H1 (cell line): Measurements from ENCODE around the gene TWF2. TPM values are rescaled to one million over a fixed set of nuclear protein-coding genes. Genes with fewer than 3 reads are reported as not detected.

ENCODE experiments used
- HDAC2 ChIP-seq, 2 experiments: fragments of 300-600 bp in 1 of 2; sonication (generic) in 1 of 2; IDR thresholded peaks; 2 replicates each; pipeline ENCODE4 v1.6.1; 2011 to 2012; ENCODE audit warnings: low read depth in 2 of 2, low read length in 2 of 2, mild to moderate bottlenecking in 2 of 2, moderate library complexity in 2 of 2, borderline replicate concordance in 1 of 2, inconsistent platforms in 1 of 2
- TAF1 ChIP-seq: IDR thresholded peaks from 2 replicates; pipeline ENCODE4 v1.6.1; 2011; ENCODE audit warnings: mild to moderate bottlenecking, low read depth, low read length
- polyA plus RNA-seq, 7 experiments: library from polyadenylated mRNA; depleted of rRNA in 3 of 7; stranded (reverse) in 5 of 7; unstranded in 2 of 7; fragments of >200 nt in 5 of 7; fragments of 200-250 nt in 2 of 7; gene quantifications; 1 replicate in 5 of 7; 2 replicates in 1 of 7; 4 replicates in 1 of 7; pipeline versions ENCODE4 v1.2.1 to v1.2.3, GENCODE V29; 2011 to 2013; ENCODE audit warnings: missing spikeins in 2 of 7, mixed read lengths in 2 of 7
- total RNA-seq: library from RNA; stranded (reverse); fragmentation: NEBNext Ultra II Directional; extraction: Animal tissue kit (Norgen Biotek cat#: 25700); gene quantifications from 2 replicates; pipeline ENCODE4 v1.2.1, GENCODE V29; 2021

The TWF2 gene
- total and polyA plus RNA-seq, 2 of the 8 experiments (the other 6 are each of a cell fraction or from before 2014, with no cell fraction given) = 65.2 to 90.4 TPM

GRCh38 chr3:52238761-52239701 is at the start of gene TWF2 (continued):
- TF ChIP-seq HDAC2 (IDR thresholded peaks at IDR 0.05; ENCODE audit: borderline replicate concordance in 1 of 2, low read depth in 2 of 2, low read length in 2 of 2) = peak; percentile 48 to 91; a peak in 2 of 4 replicates
- TF ChIP-seq TAF1 = peak; percentile 72
- TF ChIP-seq, all 59 proteins: peak for 19
